RPMI7951 (cell line): Measurements from ENCODE around the gene RGS18. TPM values are rescaled to one million over a fixed set of nuclear protein-coding genes. Genes with fewer than 3 reads are reported as not detected.
"Not testable (repeated sequence)": the region's sequence is repeated elsewhere in the genome, so short reads cannot be mapped to it uniquely, and the experiment has no call there.

ENCODE experiments used
- DNase-seq: peaks from one replicate; pipeline ENCODE4 v3.0.0-alpha.2; 2012; ENCODE audit warnings: low read depth
- total RNA-seq: library from RNA; depleted of rRNA; stranded (reverse); fragments of >200 nt; shearing (Covaris generic); gene quantifications from 2 replicates; pipeline ENCODE4 v1.2.3, GENCODE V29; 2014; rRNA removed

Gene RGS18, protein sequence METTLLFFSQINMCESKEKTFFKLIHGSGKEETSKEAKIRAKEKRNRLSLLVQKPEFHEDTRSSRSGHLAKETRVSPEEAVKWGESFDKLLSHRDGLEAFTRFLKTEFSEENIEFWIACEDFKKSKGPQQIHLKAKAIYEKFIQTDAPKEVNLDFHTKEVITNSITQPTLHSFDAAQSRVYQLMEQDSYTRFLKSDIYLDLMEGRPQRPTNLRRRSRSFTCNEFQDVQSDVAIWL
- not detected in 2 replicates for total RNA-seq

DNA sequence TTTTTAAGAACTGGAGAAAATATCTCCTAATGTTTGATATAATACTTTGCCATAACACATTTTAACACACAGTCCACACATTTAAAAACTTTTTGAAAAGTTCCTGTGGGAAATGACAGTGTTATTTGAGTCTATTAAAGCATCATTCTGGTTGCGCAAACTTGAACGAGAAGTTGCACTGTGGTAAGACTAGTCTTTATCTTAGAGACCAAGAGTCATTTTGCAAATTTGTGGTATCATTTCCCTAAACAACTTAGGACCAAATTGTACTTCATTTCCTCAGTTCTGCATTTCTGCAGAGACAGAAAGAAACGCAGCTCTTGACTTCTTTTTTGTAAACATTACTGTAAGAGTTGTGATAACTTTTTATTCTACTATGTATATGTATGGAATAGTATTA is at the start of gene RGS18:
Gene RGS18 (plus strand): TSS at position 282 of the 400 bp plus-strand sequence. CDS start 176 bp downstream, outside the sequence.
- no peak for DNase-seq

DNA sequence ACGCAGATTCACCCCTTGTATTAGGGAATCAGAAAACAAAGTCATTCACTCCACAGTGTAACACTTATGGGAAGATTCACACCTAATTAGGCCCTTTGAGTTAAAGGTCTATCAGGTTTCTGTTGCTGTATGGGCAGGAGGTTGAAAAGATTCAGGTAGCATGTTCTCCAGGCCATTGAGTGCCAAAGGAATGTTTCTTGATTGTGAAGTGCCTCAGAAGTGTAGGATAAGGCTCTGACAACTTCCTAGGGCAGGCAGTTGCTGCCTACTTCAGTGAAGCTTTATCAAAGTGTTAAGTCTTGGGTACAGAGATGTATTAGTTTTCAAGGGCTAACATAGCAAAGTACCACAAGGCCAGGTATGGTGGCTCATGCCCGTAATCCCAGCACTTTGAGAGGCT is 48.7 kb upstream of the RGS18 start:
- no peak for DNase-seq

DNA sequence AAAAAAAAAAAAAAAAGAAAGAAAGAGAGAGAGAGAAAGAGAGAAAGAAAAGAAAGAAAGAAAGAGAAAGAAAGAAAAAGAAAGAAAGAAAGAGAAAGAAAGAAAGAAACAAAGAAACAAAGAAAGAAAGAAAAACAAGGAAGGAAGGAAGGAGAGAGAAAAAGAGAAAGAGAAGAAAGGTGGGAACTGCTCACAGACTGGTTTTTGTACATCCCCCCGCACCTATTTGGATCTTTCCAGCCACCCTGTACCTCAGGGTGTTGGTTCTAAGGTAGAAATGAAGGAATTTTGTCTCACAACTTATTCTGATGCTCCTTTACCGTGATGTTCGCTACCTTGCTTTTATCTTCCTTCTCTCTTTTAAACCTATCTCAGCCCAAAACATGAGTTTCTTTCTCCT is 43.3 kb upstream of the RGS18 start:
- DNase-seq = no peak

DNA sequence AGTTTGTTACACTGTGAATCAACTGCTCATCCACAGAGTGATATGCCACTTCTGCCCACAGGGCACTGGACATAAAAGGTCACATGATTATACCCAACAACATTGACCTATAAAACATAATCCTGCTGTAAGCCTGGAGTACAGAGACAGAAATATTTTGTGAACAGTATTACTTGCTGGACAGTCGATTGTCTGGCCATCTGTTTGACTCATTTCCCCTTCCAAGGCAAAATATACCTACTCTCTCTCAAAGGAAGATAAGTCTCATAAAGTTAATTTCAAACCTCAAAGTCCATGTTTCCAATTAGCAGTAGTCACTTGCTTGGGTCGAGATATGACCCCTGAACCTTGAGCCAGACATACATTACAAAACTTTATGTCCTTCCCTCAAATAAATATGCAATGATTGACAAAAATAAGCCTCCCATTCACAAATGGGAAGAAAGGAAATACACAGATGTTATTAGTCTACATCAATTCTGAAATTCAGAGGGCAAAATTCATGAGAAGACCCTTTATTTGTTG is 39.3 kb upstream of the RGS18 start:
- DNase-seq = no peak

DNA sequence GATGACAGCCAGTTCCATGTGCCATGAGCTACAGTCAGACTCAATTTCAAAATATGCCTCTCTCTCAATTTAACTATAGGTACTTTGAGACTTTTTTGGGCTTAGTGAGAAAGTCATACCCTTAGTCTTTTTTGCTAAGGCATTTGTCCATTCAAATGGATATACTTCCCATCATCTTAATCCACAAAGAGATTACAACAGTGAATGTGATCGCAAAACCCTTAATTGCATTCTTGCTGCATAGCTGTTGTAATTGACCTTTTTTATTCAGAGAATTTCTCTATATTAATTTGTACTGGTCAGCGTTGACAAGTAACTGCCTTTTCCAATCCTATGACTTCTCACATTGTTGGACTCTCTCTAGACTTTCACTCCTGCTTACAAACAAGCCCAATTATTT is 38.6 kb upstream of the RGS18 start:
- no peak for DNase-seq

DNA sequence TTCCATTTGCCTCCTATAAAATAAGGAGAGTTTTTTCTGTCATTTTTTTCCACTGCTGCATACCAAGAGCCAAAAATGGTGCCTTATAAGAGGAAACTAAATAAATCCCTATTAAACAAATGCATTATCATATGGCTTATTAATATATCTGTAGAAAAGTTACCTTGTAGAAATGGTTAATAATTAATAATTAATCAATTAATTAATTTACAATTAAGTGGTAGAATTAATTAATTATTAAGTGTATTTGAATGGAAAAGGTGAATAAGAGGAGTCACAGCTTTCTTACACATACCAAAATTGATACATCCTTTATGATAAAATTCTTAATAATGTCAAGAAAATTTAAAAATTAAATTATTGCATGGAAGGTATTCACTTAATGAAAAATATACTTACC is 35.6 kb upstream of the RGS18 start:
- DNase-seq = no peak

DNA sequence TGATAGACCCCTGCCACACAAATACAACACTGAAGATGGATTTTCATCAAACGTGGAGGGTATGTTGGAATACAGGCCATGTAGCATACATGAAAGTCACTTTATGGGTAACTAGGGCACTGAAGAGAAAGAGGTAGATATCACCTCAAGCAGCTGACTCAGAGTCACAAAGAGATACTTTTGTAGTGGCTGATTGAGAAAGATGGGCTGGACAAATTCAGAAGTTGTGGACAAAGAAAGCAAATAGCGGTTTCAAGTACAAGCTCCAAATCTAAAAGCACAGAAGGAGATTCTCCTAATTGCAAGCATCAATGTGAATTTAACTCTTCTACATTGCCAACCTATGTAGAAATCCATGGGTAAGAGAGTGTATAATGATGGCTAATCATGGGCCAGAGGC is 35.0 kb upstream of the RGS18 start:
- DNase-seq = no peak

DNA sequence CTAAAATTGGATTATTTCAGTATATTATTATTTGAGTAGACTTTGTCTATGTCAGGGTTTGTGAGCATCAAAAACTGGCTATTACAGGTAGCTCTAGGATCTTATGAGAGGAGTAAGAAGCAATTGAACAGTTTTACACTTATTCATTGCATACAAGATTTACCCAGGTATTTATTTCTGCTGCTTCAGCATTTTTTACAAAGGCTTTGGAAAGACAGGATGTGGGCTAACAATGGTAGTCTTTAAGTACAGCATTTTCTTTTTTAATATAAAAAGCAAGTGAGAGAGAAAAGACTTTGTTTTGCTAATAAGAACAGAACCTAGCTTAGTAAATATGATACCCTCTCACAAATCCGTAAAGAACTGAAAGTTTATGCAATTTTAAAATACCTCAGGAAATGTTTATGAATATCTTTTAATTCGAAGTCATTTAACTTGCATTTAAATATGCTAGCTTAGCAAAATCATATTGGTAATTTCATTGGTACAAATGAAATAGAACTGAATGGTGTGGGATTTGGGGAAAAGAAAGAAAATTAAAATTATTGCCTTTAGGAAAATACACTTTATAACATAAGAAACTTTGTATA is 32.1 kb upstream of the RGS18 start:
- no peak for DNase-seq

DNA sequence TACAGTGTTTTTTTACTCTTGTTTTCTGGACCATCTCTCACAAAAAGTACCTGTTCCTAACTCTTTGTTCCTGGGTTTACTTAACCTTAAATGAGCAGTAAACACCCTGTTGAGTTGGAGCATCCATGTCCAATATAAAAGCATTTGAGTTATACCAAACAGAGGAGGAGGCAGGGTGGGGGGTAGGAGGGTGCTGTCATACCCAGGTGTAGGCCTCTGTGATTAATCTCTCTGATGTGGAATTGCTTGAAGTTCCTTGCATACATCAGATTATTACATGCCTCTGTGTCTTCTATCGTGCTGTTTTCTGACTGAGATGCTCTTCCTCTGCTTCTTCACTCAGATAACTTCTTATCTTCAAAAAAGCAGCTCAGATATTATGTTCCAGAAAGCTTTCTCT is 28.1 kb upstream of the RGS18 start:
- DNase-seq = no peak

DNA sequence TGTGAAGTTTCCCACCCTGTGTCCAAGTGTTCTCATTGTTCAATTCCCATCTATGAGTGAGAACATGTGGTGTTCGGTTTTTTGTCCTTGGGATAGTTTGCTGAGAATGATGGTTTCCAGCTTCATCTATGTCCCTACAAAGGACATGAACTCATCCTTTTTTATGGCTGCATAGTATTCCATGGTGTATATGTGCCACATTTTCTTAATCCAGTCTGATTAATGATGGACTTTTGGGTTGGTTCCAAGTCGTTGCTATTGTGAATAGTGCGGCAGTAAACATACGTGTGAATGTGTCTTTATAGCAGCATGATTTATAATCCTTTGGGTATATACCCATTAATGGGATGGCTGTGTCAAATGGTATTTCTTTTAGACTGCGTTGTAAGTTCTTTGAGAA is 27.4 kb upstream of the RGS18 start:
- DNase-seq = not testable (repeated sequence)

DNA sequence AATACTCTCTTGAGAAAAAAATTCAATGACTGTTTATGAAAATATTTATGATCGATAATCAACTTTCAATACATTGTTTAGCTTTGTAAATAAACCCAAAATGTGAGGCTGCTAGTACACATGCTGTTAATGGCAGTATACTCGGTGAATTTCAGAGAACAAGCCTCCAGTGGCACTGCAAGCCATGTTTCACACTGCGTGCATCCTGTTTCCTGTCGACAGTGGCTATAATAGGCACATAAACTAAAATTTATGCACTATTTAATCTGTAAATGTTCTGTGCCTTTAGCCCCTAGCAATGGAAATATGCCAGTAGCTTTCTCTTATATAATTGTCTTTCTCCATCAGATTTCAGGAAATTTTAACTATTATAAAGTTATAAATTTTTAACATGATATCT is 26.3 kb upstream of the RGS18 start:
- DNase-seq = no peak

DNA sequence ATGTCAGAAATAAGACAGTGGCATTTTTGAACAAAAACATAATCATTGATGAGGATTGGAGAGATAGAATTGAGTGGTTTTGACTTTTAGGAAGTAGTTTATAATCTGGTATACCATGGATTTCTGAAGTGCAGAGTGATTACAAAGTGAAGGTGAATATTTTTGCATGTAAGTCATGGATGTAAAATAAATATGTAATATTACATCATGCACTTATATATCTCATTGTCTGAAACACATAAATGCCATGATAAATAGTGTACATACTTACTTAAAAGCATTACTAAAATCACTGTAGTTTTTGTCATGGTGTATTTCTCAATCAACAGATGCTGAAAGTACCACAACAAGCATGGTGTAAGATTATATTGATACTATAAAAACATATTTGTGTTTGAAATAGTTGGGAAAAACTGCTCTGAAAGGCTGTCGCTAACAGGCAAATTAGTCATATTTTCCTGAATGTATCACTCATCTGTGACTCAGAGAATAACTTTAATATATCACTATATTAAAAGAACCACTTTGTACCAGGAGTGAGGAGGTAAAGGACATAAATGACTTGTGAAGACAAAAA is 24.8 kb upstream of the RGS18 start:
- DNase-seq = no peak

DNA sequence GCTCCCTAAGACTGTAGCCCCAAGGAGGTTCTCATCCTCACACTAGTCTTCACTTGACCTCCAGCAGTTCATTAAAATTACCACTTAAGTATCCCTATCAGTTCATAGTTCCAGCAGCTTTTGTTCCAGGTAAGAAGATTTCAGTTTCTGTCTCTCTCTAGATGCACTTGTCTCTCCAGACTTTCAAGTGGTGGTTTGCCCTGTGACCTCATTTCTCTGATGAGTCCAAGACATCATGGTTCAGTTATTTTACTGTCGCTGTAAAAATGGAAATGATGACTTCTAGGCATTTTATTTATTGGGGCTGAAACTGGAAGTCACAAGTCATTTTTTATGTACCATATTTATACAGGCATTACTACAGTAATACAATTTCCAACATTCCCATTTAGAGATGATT is 17.9 kb upstream of the RGS18 start:
- DNase-seq = no peak

DNA sequence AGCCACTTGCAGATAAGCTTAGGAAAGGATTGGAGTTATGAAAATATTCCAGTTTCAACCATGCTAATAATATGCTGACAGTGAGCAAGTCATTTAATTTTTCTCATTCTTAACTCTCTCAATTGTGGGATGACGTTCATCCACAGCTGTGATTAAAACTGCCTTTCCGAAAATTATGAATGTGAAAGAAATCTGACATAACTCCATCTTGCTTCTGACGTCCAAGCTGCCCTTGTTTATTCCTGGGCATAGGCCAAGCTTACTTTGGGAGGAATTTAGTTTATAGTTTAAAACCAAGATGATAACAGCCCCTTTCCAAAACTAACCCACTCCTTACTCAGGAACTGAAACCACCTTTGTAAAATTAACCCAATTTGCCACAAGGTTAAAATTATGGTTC is 11.0 kb upstream of the RGS18 start:
- no peak for DNase-seq

DNA sequence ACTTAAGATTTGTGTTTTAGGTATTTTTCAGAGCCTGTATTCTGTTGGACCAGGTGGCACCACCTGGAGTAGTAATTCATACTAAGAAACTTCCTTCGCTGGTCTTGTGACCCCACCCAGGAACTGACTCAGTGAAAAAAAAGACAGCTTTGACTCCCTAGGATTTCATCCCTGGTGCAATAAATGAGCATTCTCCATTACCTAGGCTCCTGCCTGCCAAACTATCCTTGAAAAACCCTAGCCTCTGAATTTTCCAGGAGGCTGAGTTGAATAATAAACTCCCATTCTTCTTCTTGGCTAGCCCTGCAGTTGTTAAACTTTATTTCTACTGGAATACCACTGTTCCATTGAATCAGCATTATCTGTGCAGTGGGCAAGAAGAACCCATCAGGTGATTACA is 10.6 kb upstream of the RGS18 start:
- no peak for DNase-seq

DNA sequence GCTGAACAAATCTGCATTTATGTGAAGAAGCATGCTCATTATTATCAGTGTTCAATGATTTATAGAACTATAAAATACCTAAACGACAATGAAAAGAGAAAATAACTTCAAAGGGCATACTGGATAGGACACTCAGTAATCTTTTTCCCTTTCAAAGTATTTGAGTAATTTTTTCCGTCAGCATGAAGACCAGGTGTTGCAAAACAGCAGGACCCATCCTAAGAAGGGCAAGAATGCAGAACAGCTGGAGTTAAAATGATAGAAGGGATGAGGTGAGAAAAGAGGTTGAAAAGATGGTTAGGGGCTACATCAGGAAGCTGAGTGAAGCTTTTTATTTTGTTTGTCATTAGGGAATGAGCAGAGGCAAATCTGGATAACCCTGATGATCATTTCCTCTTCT is 7.1 kb upstream of the RGS18 start:
- DNase-seq = no peak

DNA sequence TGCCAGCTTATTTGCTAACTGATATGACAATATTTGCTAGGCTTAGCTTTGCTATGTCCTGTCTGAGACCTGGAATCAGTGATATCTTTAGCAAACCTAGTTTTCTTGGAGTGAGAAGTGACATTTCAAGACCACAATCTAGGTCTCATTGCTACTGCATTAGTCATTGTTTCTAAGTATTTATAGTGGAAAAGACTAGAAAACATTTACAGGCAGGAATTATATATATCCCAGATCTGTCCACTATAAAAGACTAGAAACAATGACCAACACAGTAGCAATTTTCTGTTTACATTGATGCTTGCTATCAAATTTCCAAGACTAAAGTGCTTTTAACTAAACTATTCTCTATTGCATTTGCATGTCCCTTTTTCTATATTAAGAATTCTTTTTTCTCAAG is 5.0 kb upstream of the RGS18 start:
- DNase-seq = no peak

DNA sequence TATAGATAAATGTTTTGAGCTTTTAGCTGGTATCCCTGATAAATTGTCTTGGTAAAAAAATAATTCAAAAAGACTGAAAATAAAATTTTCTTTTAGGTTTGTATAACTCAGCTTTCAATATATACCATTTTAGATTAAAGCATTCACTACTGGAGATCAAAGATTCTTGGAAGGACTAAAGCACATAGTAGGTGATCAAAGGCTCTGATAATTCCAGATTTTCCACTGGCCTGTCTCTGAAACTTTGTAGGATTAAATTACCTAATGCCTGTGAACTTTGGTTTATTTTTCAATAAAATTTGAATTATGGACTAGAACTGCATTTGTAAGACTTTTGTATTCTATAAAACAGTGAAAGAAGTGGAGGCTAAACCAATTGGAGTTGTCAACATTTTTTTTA is 1.2 kb upstream of the RGS18 start:
- no peak for DNase-seq

DNA sequence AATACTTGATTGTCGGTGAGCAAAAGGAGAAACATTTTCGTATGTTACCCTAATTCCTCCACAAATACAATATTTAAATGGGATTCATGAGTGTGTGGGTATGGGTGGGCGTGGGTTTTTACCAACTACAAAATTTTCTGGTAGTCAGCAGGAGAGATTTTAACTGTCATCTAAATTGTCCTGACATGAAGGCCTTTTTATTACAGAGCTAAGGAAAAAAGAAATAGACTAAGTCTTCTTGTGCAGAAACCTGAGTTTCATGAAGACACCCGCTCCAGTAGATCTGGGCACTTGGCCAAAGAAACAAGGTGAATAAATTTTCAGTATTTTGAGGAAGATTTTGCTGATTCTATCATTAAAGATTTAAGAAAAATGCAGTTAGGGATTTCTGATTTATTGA is 752 bp downstream of the RGS18 start:
- DNase-seq = no peak

DNA sequence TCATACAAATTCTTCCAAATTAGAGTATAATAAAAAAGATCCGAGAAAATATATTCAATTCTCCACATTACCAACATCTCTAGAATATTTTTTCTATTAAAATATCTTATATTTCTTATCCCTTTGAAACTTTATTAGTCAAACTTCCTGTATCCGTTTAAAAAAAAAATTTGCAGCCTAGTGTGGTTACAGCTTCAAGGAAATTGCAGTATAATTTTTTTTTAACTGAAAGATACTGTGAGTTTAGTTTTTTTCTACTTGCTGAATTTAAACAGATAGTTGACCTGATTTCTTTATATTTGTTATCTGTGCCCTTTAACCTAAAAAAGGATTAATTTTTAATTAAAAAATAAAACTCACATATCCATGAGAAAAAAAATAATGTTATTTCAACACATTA is 1.5 kb downstream of the RGS18 start:
- no peak for DNase-seq

DNA sequence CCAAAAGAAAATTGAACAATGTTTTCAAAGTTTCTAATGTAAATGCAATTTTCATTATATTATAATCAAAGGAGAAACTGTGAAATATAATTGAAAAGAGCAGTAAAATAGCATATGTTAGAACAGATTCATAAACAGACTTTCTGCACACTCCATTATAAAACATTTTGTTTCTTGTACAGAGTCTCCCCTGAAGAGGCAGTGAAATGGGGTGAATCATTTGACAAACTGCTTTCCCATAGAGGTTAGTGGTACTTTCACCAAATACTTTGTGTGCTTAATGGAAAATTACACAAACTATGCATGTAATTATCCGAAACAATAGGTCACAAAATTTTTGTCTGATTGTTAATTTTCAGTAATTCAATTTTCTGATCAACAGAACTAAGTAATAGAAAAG is 1.9 kb downstream of the RGS18 start:
- DNase-seq = no peak

DNA sequence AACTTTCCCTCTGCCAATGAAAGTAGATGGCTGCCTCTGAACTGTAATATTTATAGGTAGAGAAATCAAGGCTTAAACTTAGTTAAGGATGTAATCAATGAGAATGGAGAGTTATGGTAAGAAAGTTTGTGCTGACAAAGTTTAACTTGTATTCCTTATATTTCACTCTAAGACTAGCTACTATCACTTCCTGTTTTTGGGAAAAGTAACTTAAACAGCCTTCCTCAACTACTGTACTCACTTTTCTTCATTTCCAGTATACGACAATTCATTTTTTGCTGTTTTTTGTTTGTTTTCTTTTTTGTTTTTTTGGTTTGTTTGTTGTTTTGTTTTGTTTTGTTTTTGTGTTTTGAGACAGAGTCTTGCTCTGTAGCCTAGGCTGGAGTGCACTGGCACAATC is 3.7 kb downstream of the RGS18 start:
- DNase-seq = no peak

DNA sequence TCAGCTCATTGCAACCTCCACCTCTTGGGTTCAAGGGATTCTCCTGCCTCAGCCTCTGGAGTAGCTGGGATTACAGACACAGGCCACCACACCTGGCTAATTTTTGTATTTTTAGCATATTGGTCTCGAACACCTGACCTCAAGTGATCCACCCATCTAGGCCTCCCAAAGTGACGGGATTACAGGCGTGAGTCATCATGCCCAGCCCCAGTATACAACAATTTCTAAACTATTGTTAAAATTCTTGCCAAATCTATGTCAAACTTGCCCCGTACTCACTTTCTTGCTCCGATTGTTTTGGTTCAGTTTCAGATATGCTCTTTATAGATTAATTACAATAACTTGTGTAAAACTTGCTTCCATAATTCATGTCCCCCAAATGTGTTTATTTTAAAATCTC is 4.1 kb downstream of the RGS18 start:
- no peak for DNase-seq
